Measurements from ENCODE around the gene DAP. TPM values are rescaled to one million over a fixed set of nuclear protein-coding genes. Genes with fewer than 3 reads are reported as not detected.

The DAP gene
- total RNA-seq: 100 to 1,000 TPM in 2 of 4 donors, 10 to 100 TPM in 2; 52.0 to 138 (median 111) TPM

- H3K36me3 ChIP-seq: no peaks in the 10 kb centered on the region
- no peaks in the 10 kb centered on the region for H3K9me3 ChIP-seq
- DNase-seq: peak; percentile 88 to 95 (median 93)
- H3K27ac ChIP-seq: peak within 1 kb of the TSS; percentile 95 to 98 (median 96)
- peak within 1 kb of the TSS; percentile 64 to 96 (median 92) for H3K4me3 ChIP-seq
- TF ChIP-seq CTCF (IDR thresholded peaks at IDR 0.05): no peak
- peak; percentile 47 to 83 for TF ChIP-seq POLR2A (IDR thresholded peaks at IDR 0.05)
- no peaks in the 10 kb centered on the region for H3K27me3 ChIP-seq
- H3K4me1 ChIP-seq: peaks cover 0 to 35% (median 2%) of the 10 kb centered on the region in 4 donors
Observed at GRCh38 chr5:10761185-10761932, at the start of gene DAP. Gene DAP, minus strand, starts transcription at chr5:10761234. Its CDS starts 166 bp downstream, at chr5:10761068.

- TF ChIP-seq POLR2A (IDR thresholded peaks at IDR 0.05) (no peak), CTCF (IDR thresholded peaks at IDR 0.05) (no peak)
- no peak for DNase-seq
- Histone ChIP-seq H3K4me1 (no peaks in the 10 kb centered on the region), H3K27ac (no peak overlapping the region), H3K9me3 (no peaks in the 10 kb centered on the region), H3K4me3 (no peak overlapping the region), H3K27me3 (no peaks in the 10 kb centered on the region), H3K36me3 (no peaks in the 10 kb centered on the region)
Observed at GRCh38 chr5:10808347-10809226, 47.6 kb upstream of the DAP start.

- Histone ChIP-seq H3K27ac (no peak overlapping the region), H3K36me3 (no peaks in the 10 kb centered on the region), H3K4me1 (no peaks in the 10 kb centered on the region), H3K9me3 (no peaks in the 10 kb centered on the region), H3K27me3 (no peaks in the 10 kb centered on the region), H3K4me3 (no peak overlapping the region)
- TF ChIP-seq POLR2A (IDR thresholded peaks at IDR 0.05) (no peak), CTCF (IDR thresholded peaks at IDR 0.05) (peak in 2 of 6 experiments; percentile 3 to 6)
- DNase-seq: no peak
Observed at GRCh38 chr5:10801931-10802666, 41.1 kb upstream of the DAP start.

GRCh38 chr5:10800852-10801251 lies 39.8 kb upstream of the DAP start:
- no peak overlapping the region for H3K4me3 ChIP-seq
- no peak overlapping the region for H3K27ac ChIP-seq
- no peaks in the 10 kb centered on the region for H3K4me1 ChIP-seq
- H3K36me3 ChIP-seq: no peaks in the 10 kb centered on the region
- TF ChIP-seq CTCF (IDR thresholded peaks at IDR 0.05) (no peak), POLR2A (IDR thresholded peaks at IDR 0.05) (no peak)
- no peak for DNase-seq
- no peaks in the 10 kb centered on the region for H3K9me3 ChIP-seq
- H3K27me3 ChIP-seq: no peaks in the 10 kb centered on the region

GRCh38 chr5:10797261-10797660 lies 36.2 kb upstream of the DAP start:
- TF ChIP-seq CTCF (IDR thresholded peaks at IDR 0.05): no peak
- no peak for TF ChIP-seq POLR2A (IDR thresholded peaks at IDR 0.05)
- Histone ChIP-seq H3K27me3 (no peaks in the 10 kb centered on the region), H3K9me3 (no peaks in the 10 kb centered on the region), H3K27ac (no peak overlapping the region), H3K4me1 (no peaks in the 10 kb centered on the region), H3K4me3 (no peak overlapping the region), H3K36me3 (no peaks in the 10 kb centered on the region)
- DNase-seq: no peak

Data from Peyer's patch (tissue), 4 donors.